ENCODE data around the gene GGACT.

GRCh38 chr13:100483841-100484381 is 104.7 kb downstream of the GGACT start:
- TF ChIP-seq SIN3A (IDR thresholded peaks at IDR 0.05; ENCODE audit: borderline replicate concordance, insufficient read depth, low read length) = no peak
- no peak for TF ChIP-seq POLR2AphosphoS5 (IDR thresholded peaks at IDR 0.05; ENCODE audit: low read depth, low read length)
- no peak for TF ChIP-seq TAF1 (IDR thresholded peaks at IDR 0.05; ENCODE audit: borderline replicate concordance, insufficient read depth, low read length)
- TF ChIP-seq REST (IDR thresholded peaks at IDR 0.05; ENCODE audit: insufficient read depth in 1 of 2, low read depth in 2 of 2, low read length in 2 of 2) = no peak
